A549 (cell line): ENCODE measurements around the gene FIBIN. TPM values are rescaled to one million over a fixed set of nuclear protein-coding genes. Genes with fewer than 3 reads are reported as not detected.
"Not testable (repeated sequence)": the region's sequence is repeated elsewhere in the genome, so short reads cannot be mapped to it uniquely, and the experiment has no call there.

Experiments
- ATAC-seq, 2 experiments: fragments of 200-7000 bp in 1 of 2; fragments of >200 bp in 1 of 2; cut with Nextera tagmentation in 1 of 2; cut with Tn5 transposase in 1 of 2; 3 replicates each; pipeline versions ENCODE4 v1.8.0 to v1.9.1; 2018 to 2020; ENCODE audit warnings: mild to moderate bottlenecking in 1 of 2, moderate library complexity in 1 of 2
- CTCF ChIA-PET: fragments of 300-600 bp; sonication (Branson Sonifier 250); formaldehyde crosslinking; extraction: SDS; loops from one replicate; lab custom pipeline; 2021; ENCODE audit warnings: antibody characterized with exemption, inconsistent platforms; lab: Yijun Ruan, JAX
- POLR2A ChIA-PET: fragments of 350-600 bp; formaldehyde crosslinking; extraction: SDS; loops from one replicate; lab custom pipeline; 2021; ENCODE audit warnings: antibody characterized with exemption, inconsistent platforms; lab: Yijun Ruan, JAX
- DNase-seq, 2 experiments: peaks; one replicate each; pipeline versions ENCODE4 v3.0.0 to v3.0.0-alpha.2; 2011 to 2016; ENCODE audit warnings: low read depth in 1 of 2, low spot score in 1 of 2
- FAIRE-seq: peaks from 2 replicates; lab custom pipeline; 2011; peaks lifted over from hg19 to GRCh38; lab: Jason Lieb, UNC
- H3K27ac ChIP-seq, 2 experiments: fragments of >200 bp; sonication (Bioruptor Twin); formaldehyde crosslinking; 3 replicates each; pipeline ENCODE4 v1.5.1; 2016 to 2017
- H3K4me1 ChIP-seq: fragments of >200 bp; sonication (Bioruptor Twin); formaldehyde crosslinking; 3 replicates; pipeline ENCODE4 v1.6.1; 2016
- H3K4me2 ChIP-seq: fragments of >200 bp; sonication (Bioruptor Twin); formaldehyde crosslinking; 3 replicates; pipeline ENCODE4 v1.6.1; 2016
- H3K4me3 ChIP-seq: fragments of >200 bp; sonication (Bioruptor Twin); formaldehyde crosslinking; 3 replicates; pipeline ENCODE4 v1.5.1; 2016
- H3K9me3 ChIP-seq: fragments of >200 bp; sonication (Bioruptor Twin); formaldehyde crosslinking; 3 replicates; pipeline ENCODE4 v1.6.1; 2016
- BHLHE40 ChIP-seq: IDR thresholded peaks from 2 replicates; pipeline ENCODE4 v1.6.1; 2012; ENCODE audit warnings: low read depth, low read length, inconsistent platforms
- CBX2 ChIP-seq: fragments of 200-600 bp; sonication (generic); IDR thresholded peaks from 2 replicates; pipeline ENCODE4 v1.6.1; 2016; ENCODE audit warnings: low read depth, mild to moderate bottlenecking, borderline replicate concordance
- CEBPB ChIP-seq, 2 experiments: fragments of >200 bp in 1 of 2; sonication (Bioruptor Twin) in 1 of 2; formaldehyde crosslinking in 1 of 2; IDR thresholded peaks; 2 replicates each; pipeline ENCODE4 v1.6.1; 2012 to 2016
- CHD2 ChIP-seq: fragments of 150-350 bp; IDR thresholded peaks from 2 replicates; pipeline ENCODE4 v1.6.1; 2014; ENCODE audit warnings: low read length; ENCODE audit not compliant: partially characterized antibody
- E2F6 ChIP-seq: IDR thresholded peaks from 2 replicates; pipeline ENCODE4 v1.6.1; 2012; ENCODE audit warnings: low read depth, borderline replicate concordance
- FOXS1 ChIP-seq: fragments of 250-450 bp; sonication (Bioruptor Pico); IDR thresholded peaks from 2 replicates; pipeline ENCODE4 v1.5.0; 2020; ENCODE audit warnings: mild to moderate bottlenecking, moderate library complexity
- GATA3 ChIP-seq: IDR thresholded peaks from 2 replicates; pipeline ENCODE4 v1.6.1; 2012; ENCODE audit warnings: borderline replicate concordance
- HDAC2 ChIP-seq: fragments of 200-600 bp; sonication (generic); IDR thresholded peaks from 2 replicates; pipeline ENCODE4 v1.6.1; 2016
- HEYL ChIP-seq: fragments of 250-450 bp; sonication (Bioruptor Pico); IDR thresholded peaks from 2 replicates; pipeline ENCODE4 v1.8.0; 2021; ENCODE audit warnings: mild to moderate bottlenecking, moderate library complexity
- HMGXB4 ChIP-seq: fragments of 250-450 bp; sonication (Bioruptor Pico); IDR thresholded peaks from 2 replicates; pipeline ENCODE4 v1.5.0; 2021; ENCODE audit warnings: mild to moderate bottlenecking, moderate library complexity, borderline replicate concordance
- HOXB13 ChIP-seq: fragments of 250-450 bp; sonication (Bioruptor Pico); IDR thresholded peaks from 2 replicates; pipeline ENCODE4 v1.5.0; 2020; ENCODE audit warnings: low read depth, mild to moderate bottlenecking, moderate library complexity
- HOXB5 ChIP-seq: fragments of 250-450 bp; sonication (Bioruptor Pico); IDR thresholded peaks from 2 replicates; pipeline ENCODE4 v1.5.0; 2020; ENCODE audit warnings: mild to moderate bottlenecking, moderate library complexity
- MAFK ChIP-seq: fragments of 450-650 bp; IDR thresholded peaks from 2 replicates; pipeline ENCODE4 v1.6.1; 2014; ENCODE audit not compliant: partially characterized antibody
- MAZ ChIP-seq: fragments of 150-350 bp; IDR thresholded peaks from 2 replicates; pipeline ENCODE4 v1.6.1; 2014; ENCODE audit warnings: antibody characterized with exemption, low read depth, low read length, borderline replicate concordance
- MYC ChIP-seq: IDR thresholded peaks from 2 replicates; pipeline ENCODE4 v1.6.1; 2012; ENCODE audit warnings: mild to moderate bottlenecking, inconsistent platforms, low read length, improper control_type of control experiment, borderline replicate concordance
- NFE2L2 ChIP-seq: fragments of 150-350 bp; conservative IDR thresholded peaks from 2 replicates; pipeline ENCODE4 v1.6.1; 2014; ENCODE audit warnings: low read length
- RARB ChIP-seq: fragments of 250-450 bp; sonication (Bioruptor Pico); IDR thresholded peaks from 2 replicates; pipeline ENCODE4 v1.8.0; 2021; ENCODE audit warnings: mild to moderate bottlenecking, moderate library complexity
- RCOR1 ChIP-seq: fragments of 150-350 bp; IDR thresholded peaks from 2 replicates; pipeline ENCODE4 v1.6.1; 2014; ENCODE audit warnings: antibody characterized with exemption, low read length, low read depth
- REST ChIP-seq: fragments of 200-600 bp; sonication (generic); IDR thresholded peaks from 2 replicates; pipeline ENCODE4 v1.6.1; 2016; ENCODE audit warnings: antibody characterized with exemption, mild to moderate bottlenecking, moderate library complexity
- RNF2 ChIP-seq: fragments of 200-600 bp; sonication (generic); IDR thresholded peaks from 2 replicates; pipeline ENCODE4 v1.6.1; 2016; ENCODE audit warnings: low read depth, mild to moderate bottlenecking, antibody characterized with exemption, moderate library complexity, borderline replicate concordance
- SMC3 ChIP-seq: fragments of >200 bp; sonication (Bioruptor Twin); formaldehyde crosslinking; IDR thresholded peaks from 3 replicates; pipeline ENCODE4 v1.6.1; 2018; ENCODE audit warnings: inconsistent platforms
- TP53 ChIP-seq: fragments of 250-450 bp; sonication (Bioruptor Pico); IDR thresholded peaks from 2 replicates; pipeline ENCODE4 v1.5.0; 2021; ENCODE audit warnings: mild to moderate bottlenecking, moderate library complexity
- ZC3H11A ChIP-seq: fragments of 450-650 bp; IDR thresholded peaks from 2 replicates; pipeline ENCODE4 v1.6.1; 2014; ENCODE audit warnings: antibody characterized with exemption, mild to moderate bottlenecking
- ZFP36 ChIP-seq: fragments of 450-650 bp; IDR thresholded peaks from 2 replicates; pipeline ENCODE4 v1.6.1; 2014; ENCODE audit warnings: borderline replicate concordance; ENCODE audit not compliant: partially characterized antibody
- ZNF302 ChIP-seq: fragments of 250-450 bp; sonication (Bioruptor Pico); IDR thresholded peaks from 2 replicates; pipeline ENCODE4 v1.9.0; 2021; ENCODE audit warnings: inconsistent platforms, mild to moderate bottlenecking, moderate library complexity
- ZSCAN20 ChIP-seq: fragments of 250-450 bp; sonication (Bioruptor Pico); IDR thresholded peaks from 2 replicates; pipeline ENCODE4 v1.8.0; 2022; ENCODE audit warnings: mild to moderate bottlenecking, moderate library complexity
- WGBS: methylation state at CpG from one replicate; pipeline ENCODE4 v1.1.6; 2017; ENCODE audit errors: missing lambda C conversion rate; 5-methylcytosine and 5-hydroxymethylcytosine counted together
- polyA plus RNA-seq, 4 experiments: library from polyadenylated mRNA; depleted of rRNA in 3 of 4; stranded (reverse); fragments of >200 nt; fragmentation: RNase III in 1 of 4; extraction: RNeasy Plus Mini Kit Qiagen cat#74134 plus additional on column Dnase treatment in 1 of 4; gene quantifications; 2 replicates in 3 of 4; 3 replicates in 1 of 4; pipeline ENCODE4 v1.2.3, GENCODE V29; 2011 to 2017
- TF ChIP-seq, protein P1 (sequence below): IDR thresholded peaks from 2 replicates; pipeline ENCODE4 v1.6.1; 2012
- TF ChIP-seq, protein P2 (sequence below): fragments of >200 bp; sonication (Bioruptor Twin); formaldehyde crosslinking; IDR thresholded peaks from 3 replicates; pipeline ENCODE4 v1.5.1; 2016

The FIBIN gene
- polyA plus RNA-seq, 2 of the 4 experiments (the other 2 are of a cell fraction): 0.22 TPM; not detected in 1

DNA sequence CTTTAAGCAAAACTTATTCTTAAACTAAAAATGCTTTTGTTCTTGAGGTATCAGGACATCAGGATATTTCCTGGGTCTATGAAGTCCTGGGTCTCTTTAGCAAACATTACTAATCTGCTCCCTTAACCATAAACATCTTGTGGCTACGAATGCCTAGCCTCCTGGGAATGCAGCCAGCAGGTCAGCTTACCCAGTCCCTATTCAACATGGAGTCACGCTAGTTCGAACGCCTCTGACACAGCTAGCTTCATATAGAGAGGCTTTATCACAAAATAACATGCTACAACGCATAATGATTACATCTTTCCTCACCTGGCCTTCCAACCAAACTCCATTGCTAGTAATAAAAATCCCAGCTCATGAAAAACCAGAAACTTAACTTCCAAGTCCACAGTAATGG lies 17.5 kb upstream of the FIBIN start:
- peak in 1 of 2 experiments; percentile 28; a peak in 1 of 6 replicates for ATAC-seq
- POLR2A ChIA-PET: no interaction called here

DNA sequence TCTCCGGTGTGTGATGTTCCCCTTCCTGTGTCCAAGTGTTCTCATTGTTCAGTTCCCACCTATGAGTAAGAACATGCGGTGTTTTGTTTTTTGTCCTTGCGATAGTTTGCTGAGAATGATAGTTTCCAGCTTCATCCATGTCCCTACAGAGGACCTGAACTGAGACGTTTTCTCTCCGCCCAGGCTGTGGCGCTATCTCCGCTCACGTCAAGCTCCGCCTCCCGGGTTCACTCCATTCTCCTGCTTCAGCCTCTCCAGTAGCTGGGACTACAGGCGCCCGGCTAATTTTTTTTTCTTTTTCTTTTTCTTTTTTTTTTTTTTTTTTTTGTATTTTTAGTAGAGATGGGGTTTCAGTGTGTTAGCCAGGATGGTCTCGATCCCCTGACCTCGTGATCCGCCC lies 16.7 kb upstream of the FIBIN start:
- DNase-seq (peak in 1 of 2 experiments; percentile 10), ATAC-seq (0 out of 6 replicates have a peak, but pooled peaks of 1 of the 2 experiments have one; percentile 50)
- H3K4me1 ChIP-seq, H3K4me2 ChIP-seq, H3K27ac ChIP-seq, H3K4me3 ChIP-seq, CTCF ChIA-PET, H3K9me3 ChIP-seq, FAIRE-seq, POLR2A ChIA-PET: not testable (repeated sequence)
- 73% methylated on average over 15 of the region's 15 CpGs for WGBS

More for the DNA sequence above, 17.5 kb upstream of the FIBIN start:
- H3K27ac ChIP-seq: no peak overlapping the region
- no peaks in the 10 kb centered on the region for H3K4me1 ChIP-seq
- H3K9me3 ChIP-seq: no peaks in the 10 kb centered on the region
- DNase-seq: no peak
- FAIRE-seq: no peak
- H3K4me2 ChIP-seq: 0 out of 3 replicates have a peak overlapping the region, but pooled peaks have one; percentile 14
- WGBS: 10% methylated on average over 5 of the region's 5 CpGs
- H3K4me3 ChIP-seq: no peak overlapping the region
- TF ChIP-seq MAFK (no peak), ZFP36 (no peak), MAZ (no peak), FOXS1 (CRISPR knock-in tag) (no peak), RARB (no peak), TP53 (no peak), HDAC2 (no peak), RCOR1 (no peak), HEYL (CRISPR knock-in tag) (no peak), NFE2L2 (no peak), HOXB13 (CRISPR knock-in tag) (no peak)
- TF ChIP-seq, protein P1, sequence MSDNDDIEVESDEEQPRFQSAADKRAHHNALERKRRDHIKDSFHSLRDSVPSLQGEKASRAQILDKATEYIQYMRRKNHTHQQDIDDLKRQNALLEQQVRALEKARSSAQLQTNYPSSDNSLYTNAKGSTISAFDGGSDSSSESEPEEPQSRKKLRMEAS: no peak
- CTCF ChIA-PET: no interaction called here

- FAIRE-seq (no peak), DNase-seq (no peak), ATAC-seq (no peak)
- Histone ChIP-seq H3K27ac (no peak overlapping the region), H3K4me2 (no peak overlapping the region), H3K9me3 (no peaks in the 10 kb centered on the region), H3K4me1 (no peaks in the 10 kb centered on the region), H3K4me3 (no peak overlapping the region)
- ChIA-PET CTCF (no interaction called here), POLR2A (no interaction called here)
- 1% methylated on average over 6 of the region's 6 CpGs for WGBS
- TF ChIP-seq E2F6 (no peak), RNF2 (no peak), HMGXB4 (no peak), CHD2 (no peak), MYC (no peak), ZSCAN20 (CRISPR knock-in tag) (no peak), BHLHE40 (no peak), CEBPB (IDR thresholded peaks at IDR 0.05) (no peak), HOXB13 (CRISPR knock-in tag) (no peak), ZNF302 (no peak), HOXB5 (CRISPR knock-in tag) (no peak), GATA3 (no peak), ZC3H11A (no peak), CBX2 (no peak), REST (no peak), SMC3 (no peak), TP53 (no peak)
- TF ChIP-seq, protein P2, sequence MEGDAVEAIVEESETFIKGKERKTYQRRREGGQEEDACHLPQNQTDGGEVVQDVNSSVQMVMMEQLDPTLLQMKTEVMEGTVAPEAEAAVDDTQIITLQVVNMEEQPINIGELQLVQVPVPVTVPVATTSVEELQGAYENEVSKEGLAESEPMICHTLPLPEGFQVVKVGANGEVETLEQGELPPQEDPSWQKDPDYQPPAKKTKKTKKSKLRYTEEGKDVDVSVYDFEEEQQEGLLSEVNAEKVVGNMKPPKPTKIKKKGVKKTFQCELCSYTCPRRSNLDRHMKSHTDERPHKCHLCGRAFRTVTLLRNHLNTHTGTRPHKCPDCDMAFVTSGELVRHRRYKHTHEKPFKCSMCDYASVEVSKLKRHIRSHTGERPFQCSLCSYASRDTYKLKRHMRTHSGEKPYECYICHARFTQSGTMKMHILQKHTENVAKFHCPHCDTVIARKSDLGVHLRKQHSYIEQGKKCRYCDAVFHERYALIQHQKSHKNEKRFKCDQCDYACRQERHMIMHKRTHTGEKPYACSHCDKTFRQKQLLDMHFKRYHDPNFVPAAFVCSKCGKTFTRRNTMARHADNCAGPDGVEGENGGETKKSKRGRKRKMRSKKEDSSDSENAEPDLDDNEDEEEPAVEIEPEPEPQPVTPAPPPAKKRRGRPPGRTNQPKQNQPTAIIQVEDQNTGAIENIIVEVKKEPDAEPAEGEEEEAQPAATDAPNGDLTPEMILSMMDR: no peak
These were observed 10.3 kb upstream of the FIBIN start for GRCh38 chr11:26983645-26984044.
